Psoas muscle (tissue), 8 donors: ENCODE results near the gene EVL. TPM values are rescaled to one million over a fixed set of nuclear protein-coding genes. Genes with fewer than 3 reads are reported as not detected.
A peak's percentile ranks its signal among the peaks of the same experiment; 100 is the strongest.

Source experiments
- ATAC-seq, 4 donors: fragments of 200-7000 bp; cut with Tn5 transposase; one replicate each; pipeline ENCODE4 v1.9.1; 2020; ENCODE audit warnings: moderate library complexity in 3 of 4, mild to moderate bottlenecking in 2 of 4
- DNase-seq, 2 donors: peaks; one replicate each; pipeline ENCODE4 v3.0.0-alpha.2; 2020
- H3K27ac ChIP-seq: fragments of 200-600 bp; one replicate; pipeline ENCODE4 v1.8.0; 2022
- H3K27me3 ChIP-seq, 3 donors: fragments of 200-600 bp in 1 of 3; one replicate each; pipeline versions ENCODE4 v1.6.1 to v1.8.0; 2013 to 2022; ENCODE audit warnings: low read length in 2 of 3, mild to moderate bottlenecking in 2 of 3, moderate library complexity in 1 of 3; ENCODE audit not compliant: insufficient read depth in 3 of 3
- H3K36me3 ChIP-seq, 2 donors: fragments of 200-600 bp in 1 of 2; one replicate each; pipeline versions ENCODE4 v1.6.1 to v1.8.0; 2013 to 2022; ENCODE audit warnings: low read depth in 1 of 2, mild to moderate bottlenecking in 1 of 2, moderate library complexity in 1 of 2; ENCODE audit not compliant: insufficient read depth in 1 of 2
- H3K4me1 ChIP-seq: fragments of 200-600 bp; one replicate; pipeline ENCODE4 v1.8.0; 2022
- H3K4me3 ChIP-seq: fragments of 200-600 bp; one replicate; pipeline ENCODE4 v1.8.0; 2022; ENCODE audit warnings: mild to moderate bottlenecking
- H3K9me3 ChIP-seq: fragments of 200-600 bp; one replicate; pipeline ENCODE4 v1.8.0; 2022
- WGBS, 3 donors: extraction: QIAGEN DNeasy Blood & Tissue Kit; methylation state at CpG; one replicate each; pipeline versions ENCODE4 v1.1.6 to v1.1.7; 2013; 5-methylcytosine and 5-hydroxymethylcytosine counted together
- intact Hi-C, 2 donors: fragments of 100-400 bp; cut with DNase I; formaldehyde crosslinking; loops; one replicate each; pipeline versions ENCODE4 v1.11.0 to v1.14.2; 2022
- polyA plus RNA-seq, 3 donors: library from polyadenylated mRNA; stranded (reverse); fragments of 200-250 nt; gene quantifications; one replicate each; pipeline ENCODE4 v1.2.3, GENCODE V29; 2013
- total RNA-seq, 4 donors: library from RNA; stranded (reverse); fragmentation: NEBNext Ultra II Directional in 2 of 4; extraction: Animal tissue kit (Norgen Biotek cat#: 25700) in 2 of 4; gene quantifications; one replicate each; pipeline versions ENCODE4 v1.2.1 to v1.2.4, GENCODE V29; 2021 to 2023
- TF ChIP-seq, protein P1 (sequence below): fragments of 200-600 bp; IDR thresholded peaks from one replicate; pipeline ENCODE4 v1.8.0; 2022; ENCODE audit warnings: antibody characterized with exemption
- donor health status: healthy with polysubstance abuse.
- donor health status: DM: no; HTN: no; CAD: no; lungs with moderate emphysema.
- donor health status: Bipolar disorder and iron deficiency.
- donor health status: healthy.
- donor health status: DM: yes; HTN: yes; CAD: no.
- donor health status: DM: no; HTN: no; CAD: no.
- donor health status: DM: no; HTN: no; CAD: no.
- donor health status: DM: yes; HTN: yes; CAD: no.

EVL gene
- total and polyA plus RNA-seq, 7 donors: 9.6 to 30.4 (median 17.1) TPM

DNA sequence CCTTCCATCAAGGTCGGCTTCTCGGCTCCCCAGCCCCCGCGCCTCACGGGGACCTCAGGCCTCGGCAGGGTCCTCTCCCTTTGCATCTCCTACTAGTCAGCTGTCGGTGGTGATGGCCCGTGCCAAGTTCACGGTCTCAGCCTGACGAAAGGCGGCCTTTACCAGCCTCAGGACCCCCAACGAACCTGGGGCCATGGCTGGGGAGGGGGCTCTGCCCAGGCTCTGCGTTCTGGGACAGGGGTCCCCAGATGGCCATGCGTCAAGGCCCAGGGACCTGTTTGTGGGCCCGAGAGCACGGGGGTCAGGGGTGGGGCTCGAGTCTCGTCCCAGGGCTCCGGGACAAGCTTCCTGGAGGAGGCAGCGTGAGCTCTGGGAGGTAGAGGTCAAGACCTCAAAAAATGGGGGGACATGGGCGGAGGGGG, 127.0 kb downstream of the EVL start:
- no peaks in the 10 kb centered on the region for H3K36me3 ChIP-seq
- H3K9me3 ChIP-seq: no peaks in the 10 kb centered on the region
- ATAC-seq: peak in 2 of 4 donors; percentile 6 to 13
- H3K4me3 ChIP-seq: peak overlapping the region; percentile 68
- intact Hi-C loops: loop anchor here (5.0 kb wide), 2 partner anchors 210 to 460 kb away; no protein-coding TSS in a partner anchor
- H3K4me1 ChIP-seq: peaks cover 4% of the 10 kb centered on the region
- DNase-seq: peak; percentile 39 to 64
- peak overlapping the region; percentile 75 for H3K27ac ChIP-seq
- TF ChIP-seq, protein P1, sequence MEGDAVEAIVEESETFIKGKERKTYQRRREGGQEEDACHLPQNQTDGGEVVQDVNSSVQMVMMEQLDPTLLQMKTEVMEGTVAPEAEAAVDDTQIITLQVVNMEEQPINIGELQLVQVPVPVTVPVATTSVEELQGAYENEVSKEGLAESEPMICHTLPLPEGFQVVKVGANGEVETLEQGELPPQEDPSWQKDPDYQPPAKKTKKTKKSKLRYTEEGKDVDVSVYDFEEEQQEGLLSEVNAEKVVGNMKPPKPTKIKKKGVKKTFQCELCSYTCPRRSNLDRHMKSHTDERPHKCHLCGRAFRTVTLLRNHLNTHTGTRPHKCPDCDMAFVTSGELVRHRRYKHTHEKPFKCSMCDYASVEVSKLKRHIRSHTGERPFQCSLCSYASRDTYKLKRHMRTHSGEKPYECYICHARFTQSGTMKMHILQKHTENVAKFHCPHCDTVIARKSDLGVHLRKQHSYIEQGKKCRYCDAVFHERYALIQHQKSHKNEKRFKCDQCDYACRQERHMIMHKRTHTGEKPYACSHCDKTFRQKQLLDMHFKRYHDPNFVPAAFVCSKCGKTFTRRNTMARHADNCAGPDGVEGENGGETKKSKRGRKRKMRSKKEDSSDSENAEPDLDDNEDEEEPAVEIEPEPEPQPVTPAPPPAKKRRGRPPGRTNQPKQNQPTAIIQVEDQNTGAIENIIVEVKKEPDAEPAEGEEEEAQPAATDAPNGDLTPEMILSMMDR: no peak
- H3K27me3 ChIP-seq: no peaks in the 10 kb centered on the region
- 42 to 55% (median 46%) methylated on average over 21 of the region's 21 CpGs for WGBS, 3 donors

GRCh38 chr14:100192672-100193416, 127.6 kb downstream of the EVL start:
- 2% methylated on average over 52 to 62 of the region's 62 CpGs for WGBS, 3 donors
- Histone ChIP-seq H3K27ac (peak overlapping the region; percentile 75), H3K27me3 (no peaks in the 10 kb centered on the region), H3K4me3 (peak overlapping the region; percentile 68), H3K4me1 (peaks cover 4% of the 10 kb centered on the region), H3K36me3 (no peaks in the 10 kb centered on the region), H3K9me3 (no peaks in the 10 kb centered on the region)
- peak; percentile 99 to 100 for DNase-seq
- TF ChIP-seq, protein P1: peak; percentile 87
- intact Hi-C loops: loop anchor here (5.0 kb wide), 2 partner anchors 211 to 461 kb away; no protein-coding TSS in a partner anchor
- ATAC-seq: peak; percentile 99 to 100 (median 99)

Other genes with a start within 250 kb of the EVL start
- under 1 TPM in 1 of 4 donors, not detected in 3; 0.11 TPM for gene DEGS2, start 94.2 kb downstream of the EVL start, total RNA-seq
- gene DEGS2, start 94.2 kb downstream of the EVL start, polyA plus RNA-seq: under 1 TPM; 0.04 to 0.39 (median 0.38) TPM
- 10 to 100 TPM; 44.6 to 58.4 (median 53.3) TPM for gene YY1, start 173.7 kb downstream of the EVL start, total RNA-seq
- 10 to 100 TPM; 23.8 to 44.3 (median 34.7) TPM for gene YY1, start 173.7 kb downstream of the EVL start, polyA plus RNA-seq
- gene SLC25A29, start 241.0 kb downstream of the EVL start, total RNA-seq: 10 to 100 TPM in 1 of 4 donors, 1 to 10 TPM in 3; 5.0 to 14.8 (median 7.5) TPM
- gene SLC25A29, start 241.0 kb downstream of the EVL start, polyA plus RNA-seq: 1 to 10 TPM; 4.5 to 7.2 (median 6.7) TPM